GM12874 (cell line): ENCODE results near the gene MAP3K7CL.

Experiments
- TF ChIP-seq, protein P1 (sequence below): IDR thresholded peaks from 2 replicates; pipeline ENCODE4 v1.5.1; 2011; ENCODE audit warnings: low read depth, mild to moderate bottlenecking, control low read depth, low read length, moderate library complexity; ENCODE audit not compliant: insufficient read depth

Gene MAP3K7CL

DNA sequence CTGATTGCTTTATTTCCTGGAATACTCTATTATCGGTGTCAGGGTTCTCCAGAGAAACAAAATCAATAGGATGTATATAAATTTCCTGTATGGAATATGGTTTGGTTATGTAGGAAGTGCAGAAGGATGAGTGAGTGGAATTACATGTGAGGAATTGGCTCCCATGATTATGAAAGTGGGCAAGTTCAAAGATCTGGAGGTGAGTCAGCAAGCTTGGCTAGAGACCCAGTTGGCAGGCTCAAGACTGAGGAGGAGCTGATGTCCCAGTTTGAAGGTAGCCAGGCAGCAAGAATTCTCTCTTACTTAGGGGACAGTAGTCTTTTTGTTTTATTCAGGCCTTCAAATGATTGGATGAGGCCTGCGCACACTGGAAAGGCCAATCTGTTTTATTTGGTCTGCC is 57.5 kb downstream of the MAP3K7CL start:
- TF ChIP-seq, protein P1, sequence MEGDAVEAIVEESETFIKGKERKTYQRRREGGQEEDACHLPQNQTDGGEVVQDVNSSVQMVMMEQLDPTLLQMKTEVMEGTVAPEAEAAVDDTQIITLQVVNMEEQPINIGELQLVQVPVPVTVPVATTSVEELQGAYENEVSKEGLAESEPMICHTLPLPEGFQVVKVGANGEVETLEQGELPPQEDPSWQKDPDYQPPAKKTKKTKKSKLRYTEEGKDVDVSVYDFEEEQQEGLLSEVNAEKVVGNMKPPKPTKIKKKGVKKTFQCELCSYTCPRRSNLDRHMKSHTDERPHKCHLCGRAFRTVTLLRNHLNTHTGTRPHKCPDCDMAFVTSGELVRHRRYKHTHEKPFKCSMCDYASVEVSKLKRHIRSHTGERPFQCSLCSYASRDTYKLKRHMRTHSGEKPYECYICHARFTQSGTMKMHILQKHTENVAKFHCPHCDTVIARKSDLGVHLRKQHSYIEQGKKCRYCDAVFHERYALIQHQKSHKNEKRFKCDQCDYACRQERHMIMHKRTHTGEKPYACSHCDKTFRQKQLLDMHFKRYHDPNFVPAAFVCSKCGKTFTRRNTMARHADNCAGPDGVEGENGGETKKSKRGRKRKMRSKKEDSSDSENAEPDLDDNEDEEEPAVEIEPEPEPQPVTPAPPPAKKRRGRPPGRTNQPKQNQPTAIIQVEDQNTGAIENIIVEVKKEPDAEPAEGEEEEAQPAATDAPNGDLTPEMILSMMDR: no peak

DNA sequence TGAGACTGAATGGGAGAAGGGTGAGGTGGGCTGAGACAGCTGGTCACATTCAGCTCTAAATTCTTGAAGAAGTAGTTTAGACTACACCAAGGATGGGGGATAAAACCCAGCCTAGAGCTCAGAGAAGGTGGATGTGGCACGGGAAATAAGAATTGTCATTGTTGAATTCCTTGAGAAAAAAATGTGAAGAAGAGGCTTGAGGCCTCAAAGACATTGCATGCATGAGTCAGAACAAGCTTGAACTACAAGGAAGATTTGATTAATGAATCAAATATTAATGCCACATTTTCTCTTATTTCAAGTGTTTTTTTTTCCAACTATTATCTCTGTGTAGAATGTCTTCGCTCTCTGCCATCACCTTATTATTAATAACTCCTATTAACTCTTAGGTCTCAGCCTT is 58.9 kb downstream of the MAP3K7CL start:
- TF ChIP-seq, protein P1: no peak

DNA sequence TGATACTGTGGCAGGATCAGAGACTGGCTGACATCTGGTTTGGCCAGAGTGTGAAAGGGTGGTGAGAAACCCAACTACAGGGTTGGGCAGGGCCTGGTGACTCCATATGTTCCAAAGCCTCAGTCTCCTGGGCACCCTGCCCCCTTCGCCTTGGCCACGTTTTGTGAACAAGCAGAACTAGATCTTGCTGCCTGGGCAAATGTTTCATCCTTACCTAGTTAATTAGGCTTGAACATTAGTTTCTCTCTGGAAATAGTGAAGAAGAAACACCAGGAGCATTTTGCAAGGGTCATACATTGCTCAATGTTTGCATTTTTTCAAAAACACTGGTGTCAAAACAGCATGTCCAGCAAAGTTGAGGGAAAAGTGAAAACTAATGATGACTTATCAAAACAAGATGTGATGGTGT is 60.5 kb downstream of the MAP3K7CL start:
- TF ChIP-seq, protein P1: no peak

DNA sequence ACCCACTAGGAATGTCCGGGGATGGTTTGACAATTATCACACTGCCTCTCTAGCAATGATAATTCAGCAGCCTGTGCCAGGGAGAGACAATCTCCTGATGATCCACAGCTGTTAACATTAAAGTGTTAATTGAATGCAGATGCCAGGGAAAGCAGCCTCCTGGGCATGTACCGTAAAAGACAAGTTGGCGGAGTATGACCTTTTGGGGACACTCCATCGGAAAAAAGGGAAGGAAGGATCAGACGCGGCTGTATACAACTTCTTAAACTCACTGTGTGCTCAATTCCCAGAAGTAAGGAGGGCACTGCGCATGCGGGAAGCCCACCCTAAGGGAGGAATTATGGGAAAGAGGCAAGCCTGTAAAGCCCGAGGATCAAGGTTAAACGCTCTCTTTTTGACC is 62.6 kb downstream of the MAP3K7CL start:
- TF ChIP-seq, protein P1: no peak

DNA sequence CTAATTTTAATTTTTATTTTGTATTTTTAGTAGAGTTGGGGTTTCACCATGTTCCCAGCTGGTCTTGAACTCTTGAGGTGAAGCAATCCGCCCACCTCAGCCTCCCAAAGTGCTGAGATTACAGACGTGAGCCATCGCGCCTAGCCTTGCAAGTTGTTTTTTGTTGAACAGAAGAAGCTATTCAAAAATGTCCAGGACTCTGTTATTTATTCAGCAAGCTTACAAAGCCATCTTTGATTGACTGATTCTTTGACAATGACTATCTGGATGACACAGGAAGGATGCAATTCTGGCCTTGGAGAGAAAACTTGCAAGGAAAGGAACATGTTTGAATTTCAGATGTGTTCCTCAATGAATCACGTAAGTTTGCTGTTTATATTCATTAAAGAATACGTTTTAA is 63.5 kb downstream of the MAP3K7CL start:
- TF ChIP-seq, protein P1: no peak

DNA sequence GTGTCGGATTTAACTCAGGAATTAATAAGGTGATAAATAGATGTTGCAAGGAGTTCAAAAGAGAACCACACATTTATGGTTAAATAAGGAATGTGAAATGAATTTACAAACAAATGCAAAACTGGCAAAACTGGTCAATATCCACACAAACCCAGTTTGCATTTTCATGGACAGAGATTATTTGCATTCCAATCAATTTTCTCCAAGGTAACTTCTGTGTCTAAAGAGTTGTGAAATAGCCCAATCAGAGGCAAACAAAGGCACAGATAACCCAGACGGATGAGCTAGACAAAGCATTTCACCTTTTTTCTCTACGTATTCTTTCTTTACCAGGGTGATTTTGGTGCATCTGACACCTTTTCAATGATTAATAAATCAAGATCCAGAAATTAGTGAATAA is 63.9 kb downstream of the MAP3K7CL start:
- TF ChIP-seq, protein P1: no peak

DNA sequence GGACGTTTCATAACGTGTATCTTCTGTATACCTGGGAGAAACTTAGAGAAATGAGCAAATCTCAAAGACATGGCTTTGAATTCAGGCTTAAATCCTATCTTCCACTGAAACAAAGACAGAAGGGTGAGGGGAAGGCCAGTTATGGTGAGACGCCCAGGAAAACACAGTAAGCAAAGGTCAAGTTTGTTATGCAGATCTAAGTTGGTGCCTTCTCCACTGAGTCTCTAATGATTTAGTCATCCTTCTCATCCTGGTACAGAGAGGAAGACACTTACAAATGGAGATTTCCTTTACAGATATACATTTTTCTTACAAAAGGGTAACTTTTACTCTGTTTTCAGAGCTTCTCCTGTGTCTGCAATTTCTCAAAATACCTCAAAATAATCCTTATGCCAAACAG is 64.4 kb downstream of the MAP3K7CL start:
- TF ChIP-seq, protein P1: no peak
